ENCODE results near the gene SCAMP3. TPM values are rescaled to one million over a fixed set of nuclear protein-coding genes. Genes with fewer than 3 reads are reported as not detected.

Gene SCAMP3
- total and polyA plus RNA-seq, 8 donors, result 7.0 to 48.4 (median 28.7) TPM

GRCh38 chr1:155300553-155301329 lies 38.6 kb upstream of the SCAMP3 start:
- Histone ChIP-seq H3K4me1 (peaks cover 0 to under 1% (median 0%) of the 10 kb centered on the region in 4 donors), H3K36me3 (no peaks in the 10 kb centered on the region), H3K9me3 (no peaks in the 10 kb centered on the region), H3K4me3 (no peak overlapping the region), H3K27ac (no peak overlapping the region), H3K27me3 (peaks cover 2 to 20% (median 7%) of the 10 kb centered on the region in 3 donors)
- DNase-seq, result no peak
- intact Hi-C loops (cut with DNase I; ENCODE audit: low total_unique reads), result no loop called here
- no peak for TF ChIP-seq POLR2A (IDR thresholded peaks at IDR 0.05)
- WGBS, 5 donors, result 83 to 89% (median 85%) methylated on average over 9 of the region's 9 CpGs

GRCh38 chr1:155300024-155300423 lies 37.9 kb upstream of the SCAMP3 start:
- TF ChIP-seq POLR2AphosphoS5 (IDR thresholded peaks at IDR 0.05) (no peak), POLR2A (IDR thresholded peaks at IDR 0.05) (no peak), CTCF (IDR thresholded peaks at IDR 0.05) (no peak), EP300 (IDR thresholded peaks at IDR 0.05) (no peak)
- H3K4me3 ChIP-seq, result no peak overlapping the region
- WGBS, 5 donors, result 91 to 96% (median 94%) methylated on average over 8 of the region's 8 CpGs
- peaks cover 5 to 7% (median 6%) of the 10 kb centered on the region in 4 donors for H3K4me1 ChIP-seq
- no peak overlapping the region for H3K27ac ChIP-seq
- H3K9me3 ChIP-seq, result no peaks in the 10 kb centered on the region
- DNase-seq, result no peak
- intact Hi-C loops (cut with DNase I; ENCODE audit: low total_unique reads), result no loop called here
- no peaks in the 10 kb centered on the region for H3K36me3 ChIP-seq
- H3K27me3 ChIP-seq, result peaks cover 7 to 28% (median 14%) of the 10 kb centered on the region in 3 donors

GRCh38 chr1:155297384-155297783 lies 35.2 kb upstream of the SCAMP3 start:
- H3K36me3 ChIP-seq, result no peaks in the 10 kb centered on the region
- peaks cover 7 to 12% (median 9%) of the 10 kb centered on the region in 4 donors for H3K4me1 ChIP-seq
- peaks cover 13 to 48% (median 27%) of the 10 kb centered on the region in 3 donors for H3K27me3 ChIP-seq
- intact Hi-C loops (cut with DNase I; ENCODE audit: low total_unique reads), result no loop called here
- H3K9me3 ChIP-seq, result no peaks in the 10 kb centered on the region
- no peak overlapping the region for H3K4me3 ChIP-seq
- WGBS, 5 donors, result 69 to 78% (median 75%) methylated on average over 7 of the region's 7 CpGs
- H3K27ac ChIP-seq, result no peak overlapping the region
- DNase-seq, result no peak
- TF ChIP-seq POLR2AphosphoS5 (IDR thresholded peaks at IDR 0.05) (no peak), CTCF (IDR thresholded peaks at IDR 0.05) (no peak), POLR2A (IDR thresholded peaks at IDR 0.05) (no peak), EP300 (IDR thresholded peaks at IDR 0.05) (no peak)

GRCh38 chr1:155296661-155297060 lies 34.5 kb upstream of the SCAMP3 start:
- no peak overlapping the region for H3K4me3 ChIP-seq
- H3K4me1 ChIP-seq, result peaks cover 7 to 12% (median 9%) of the 10 kb centered on the region in 4 donors
- H3K36me3 ChIP-seq, result no peaks in the 10 kb centered on the region
- no peak overlapping the region for H3K27ac ChIP-seq
- WGBS, 5 donors, result 69 to 88% (median 86%) methylated on average over 3 of the region's 3 CpGs
- H3K27me3 ChIP-seq, result peaks cover 13 to 51% (median 27%) of the 10 kb centered on the region in 3 donors
- TF ChIP-seq CTCF (IDR thresholded peaks at IDR 0.05), result no peak
- no peak for TF ChIP-seq EP300 (IDR thresholded peaks at IDR 0.05)
- TF ChIP-seq POLR2AphosphoS5 (IDR thresholded peaks at IDR 0.05), result no peak
- TF ChIP-seq POLR2A (IDR thresholded peaks at IDR 0.05), result no peak
- H3K9me3 ChIP-seq, result no peaks in the 10 kb centered on the region
- DNase-seq, result no peak
- intact Hi-C loops (cut with DNase I; ENCODE audit: low total_unique reads), result no loop called here

- H3K27me3 ChIP-seq, result peaks cover 13 to 53% (median 27%) of the 10 kb centered on the region in 3 donors
- no peak overlapping the region for H3K4me3 ChIP-seq
- WGBS, 5 donors, result 82 to 88% (median 87%) methylated on average over 4 to 7 of the region's 7 CpGs
- no peak for TF ChIP-seq POLR2A (IDR thresholded peaks at IDR 0.05)
- TF ChIP-seq EP300 (IDR thresholded peaks at IDR 0.05), result no peak
- TF ChIP-seq POLR2AphosphoS5 (IDR thresholded peaks at IDR 0.05), result no peak
- no peak for TF ChIP-seq CTCF (IDR thresholded peaks at IDR 0.05)
- H3K27ac ChIP-seq, result no peak overlapping the region
- DNase-seq, result no peak
- intact Hi-C loops (cut with DNase I; ENCODE audit: low total_unique reads), result no loop called here
- H3K9me3 ChIP-seq, result no peaks in the 10 kb centered on the region
- peaks cover 7 to 12% (median 9%) of the 10 kb centered on the region in 4 donors for H3K4me1 ChIP-seq
- no peaks in the 10 kb centered on the region for H3K36me3 ChIP-seq
Observed at GRCh38 chr1:155295942-155296267, 33.7 kb upstream of the SCAMP3 start.

Data from stomach (tissue), 9 donors.